COR-L47 (cell line): ENCODE data around the gene QKI.
A peak's percentile ranks its signal among the peaks of the same experiment; 100 is the strongest.

Experiments used
- DNase-seq: peaks from one replicate; lab custom pipeline; 2025; lab: John Stamatoyannopoulos, UW

The QKI gene

DNA sequence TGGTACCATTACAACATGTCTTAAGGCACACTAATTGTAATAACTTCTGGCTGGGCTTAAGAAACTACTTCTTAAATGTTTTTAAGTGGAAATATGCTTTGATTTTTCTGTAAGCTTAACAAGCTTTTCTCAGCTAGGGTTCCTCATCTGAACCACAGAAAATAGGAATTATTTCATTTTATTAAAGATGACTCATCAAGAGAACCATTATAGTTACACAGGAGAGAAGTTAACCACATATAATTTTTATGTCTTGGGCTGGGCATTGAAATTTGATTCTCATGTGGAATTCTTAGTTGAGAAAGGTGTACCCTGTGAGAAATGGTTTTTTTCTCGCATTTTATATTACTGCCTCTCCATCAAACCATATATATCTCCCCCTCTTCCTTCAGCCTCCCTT lies 75.1 kb downstream of the QKI start:
- DNase-seq, result no peak

DNA sequence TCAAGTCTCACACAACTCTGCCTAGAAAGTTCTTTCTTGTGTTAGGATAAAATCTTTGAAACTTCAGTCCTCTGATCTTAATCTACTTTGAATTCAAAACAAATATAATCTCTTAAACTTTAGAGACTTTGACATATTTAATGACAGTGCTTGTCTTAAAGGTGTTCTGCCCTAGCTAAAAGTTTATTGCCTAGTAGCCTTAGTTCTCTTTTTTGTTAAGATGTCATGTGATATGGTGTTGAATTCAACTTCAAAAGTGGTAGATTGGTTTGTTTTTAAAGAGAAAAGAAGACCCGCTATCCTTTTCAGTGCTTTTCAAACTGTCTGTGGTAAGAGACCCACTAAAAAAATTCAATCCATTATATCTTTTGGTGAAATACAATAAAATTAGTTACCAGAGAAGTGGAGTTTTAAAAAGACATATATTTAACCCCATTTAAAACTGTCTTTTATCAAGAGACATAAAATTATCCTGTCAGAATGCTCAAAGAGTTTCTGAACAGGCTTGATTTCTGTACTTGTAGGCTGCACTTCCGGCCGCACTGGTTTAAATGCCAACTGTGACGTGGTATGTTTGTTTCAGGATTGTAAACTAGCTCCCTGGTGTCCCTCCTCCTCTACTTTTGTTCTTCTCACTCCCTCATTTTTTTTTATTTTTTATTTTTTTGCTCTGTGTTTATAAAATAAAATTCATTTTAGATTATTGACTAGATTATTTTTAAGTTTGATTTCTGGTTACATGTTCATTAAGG lies 76.5 kb downstream of the QKI start:
- DNase-seq, result no peak

DNA sequence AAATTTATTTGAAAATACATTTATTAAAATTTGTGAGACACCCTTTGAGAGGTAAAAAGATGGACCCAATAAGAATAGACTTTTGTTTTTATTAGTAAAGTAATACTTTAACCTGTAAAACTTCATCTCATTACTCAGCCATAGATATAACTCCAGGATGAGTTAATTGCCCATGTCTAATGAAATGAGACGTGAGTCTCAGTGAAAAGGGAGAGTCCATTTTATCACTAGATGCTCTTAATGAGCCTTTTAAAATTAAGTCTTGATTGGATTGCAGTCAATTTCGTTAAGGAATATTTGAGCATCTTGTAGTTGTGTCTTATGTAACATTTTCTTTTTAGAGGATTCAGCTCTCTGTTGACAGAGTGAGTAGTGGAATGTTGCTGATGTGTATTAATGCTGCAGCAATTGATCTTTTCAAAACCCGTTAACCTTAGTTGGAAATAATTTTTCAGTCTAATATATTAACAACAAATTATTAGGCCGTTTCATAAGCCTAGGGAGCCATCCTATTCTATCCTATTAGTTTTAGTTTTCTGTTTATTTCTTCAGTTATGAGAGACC lies 77.3 kb downstream of the QKI start:
- no peak for DNase-seq

DNA sequence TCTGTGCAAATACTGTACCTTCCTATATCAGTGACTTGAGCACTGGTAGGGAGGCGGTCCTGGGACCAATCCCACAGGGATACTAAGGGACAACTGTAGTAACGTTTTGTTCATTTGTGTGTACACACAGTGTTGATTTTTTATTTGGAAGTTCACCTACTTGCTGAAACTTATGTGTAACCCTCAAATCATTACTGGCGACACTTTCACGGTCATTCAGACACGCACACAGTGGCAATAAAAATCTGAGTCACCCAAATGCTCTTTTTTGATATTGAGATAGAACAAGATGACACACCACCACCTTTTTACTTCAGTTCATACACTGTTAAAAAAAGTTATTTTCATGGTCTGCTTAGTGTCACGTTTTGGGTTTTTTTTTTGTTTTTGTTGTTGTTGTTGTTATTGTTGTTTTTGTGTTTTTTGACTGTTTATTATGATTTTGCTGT lies 79.8 kb downstream of the QKI start:
- DNase-seq, result no peak

DNA sequence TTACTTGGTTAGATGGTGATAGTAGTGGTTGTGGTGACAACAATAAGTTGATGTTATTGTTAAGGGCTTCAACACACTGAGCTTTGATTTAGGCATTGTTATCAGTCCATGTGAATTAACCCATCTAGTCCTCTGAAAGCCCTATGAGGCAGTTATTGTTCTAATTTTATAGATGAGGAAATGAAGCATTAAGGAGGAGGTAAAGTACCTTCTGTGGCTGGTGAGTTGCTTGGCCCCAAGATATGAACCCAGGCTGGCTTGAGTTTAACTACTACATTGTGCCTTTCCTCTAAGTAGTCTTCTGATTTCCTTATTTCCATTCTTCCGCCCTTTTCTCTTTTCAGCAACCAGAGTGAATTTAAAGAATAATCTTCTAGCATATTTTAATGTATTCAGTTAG lies 81.7 kb downstream of the QKI start:
- DNase-seq, result no peak

DNA sequence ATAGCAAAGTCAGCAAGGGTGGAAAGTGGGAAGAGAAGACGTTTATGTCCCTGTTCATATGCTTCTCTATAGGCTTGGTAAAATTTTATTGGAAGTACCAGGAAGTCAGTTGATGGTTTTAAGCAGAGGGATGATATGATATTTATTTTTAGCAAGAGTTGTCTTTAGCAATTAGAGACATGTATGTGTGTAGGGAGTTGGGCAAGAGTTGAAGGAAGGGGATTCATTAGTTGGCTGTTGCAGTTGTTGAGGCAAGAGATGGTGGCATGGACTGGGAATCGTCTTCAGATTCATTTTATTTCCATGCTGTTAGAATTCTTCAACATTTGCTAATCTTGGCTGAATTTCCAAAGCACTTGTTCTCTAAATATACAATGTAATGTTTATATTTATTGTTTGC lies 85.6 kb downstream of the QKI start:
- no peak for DNase-seq

DNA sequence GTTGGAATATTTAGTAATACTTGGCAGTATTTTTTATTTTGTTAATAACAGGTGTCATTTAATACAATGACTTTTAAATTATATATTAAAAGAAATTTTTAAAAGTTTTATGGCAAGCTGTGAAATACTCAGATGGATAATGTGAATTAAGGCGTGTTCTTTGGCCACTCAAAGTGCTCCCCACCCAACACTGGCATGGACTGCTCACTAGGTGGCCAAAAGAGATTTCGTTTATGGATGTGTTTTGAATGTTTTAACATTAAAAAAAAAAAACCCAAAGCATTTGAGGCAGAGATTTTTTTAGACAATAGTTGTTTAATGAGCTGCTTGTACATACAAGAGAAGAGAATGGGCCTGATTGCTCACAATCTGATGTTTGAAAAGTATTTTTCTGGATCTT lies 86.5 kb downstream of the QKI start:
- DNase-seq, result no peak

DNA sequence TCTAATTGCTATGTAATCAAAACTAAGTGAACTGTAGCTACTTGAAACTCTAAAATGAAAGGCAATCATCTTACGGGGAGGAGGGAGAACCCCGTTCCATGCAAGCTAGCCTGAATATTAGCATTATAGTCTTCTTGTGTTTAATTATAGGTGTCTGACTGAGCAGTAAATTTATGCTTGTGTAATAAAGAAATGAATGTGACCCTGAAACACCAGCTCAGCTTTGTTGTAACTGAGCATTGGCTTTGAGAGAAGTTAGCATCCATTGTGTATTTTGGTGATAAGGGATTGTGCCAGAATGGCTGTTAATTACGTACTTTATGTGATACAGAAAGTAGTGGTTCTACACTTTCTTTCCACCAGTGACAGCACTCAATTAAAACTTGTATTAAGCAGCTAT lies 86.9 kb downstream of the QKI start:
- peak; percentile 51 for DNase-seq

DNA sequence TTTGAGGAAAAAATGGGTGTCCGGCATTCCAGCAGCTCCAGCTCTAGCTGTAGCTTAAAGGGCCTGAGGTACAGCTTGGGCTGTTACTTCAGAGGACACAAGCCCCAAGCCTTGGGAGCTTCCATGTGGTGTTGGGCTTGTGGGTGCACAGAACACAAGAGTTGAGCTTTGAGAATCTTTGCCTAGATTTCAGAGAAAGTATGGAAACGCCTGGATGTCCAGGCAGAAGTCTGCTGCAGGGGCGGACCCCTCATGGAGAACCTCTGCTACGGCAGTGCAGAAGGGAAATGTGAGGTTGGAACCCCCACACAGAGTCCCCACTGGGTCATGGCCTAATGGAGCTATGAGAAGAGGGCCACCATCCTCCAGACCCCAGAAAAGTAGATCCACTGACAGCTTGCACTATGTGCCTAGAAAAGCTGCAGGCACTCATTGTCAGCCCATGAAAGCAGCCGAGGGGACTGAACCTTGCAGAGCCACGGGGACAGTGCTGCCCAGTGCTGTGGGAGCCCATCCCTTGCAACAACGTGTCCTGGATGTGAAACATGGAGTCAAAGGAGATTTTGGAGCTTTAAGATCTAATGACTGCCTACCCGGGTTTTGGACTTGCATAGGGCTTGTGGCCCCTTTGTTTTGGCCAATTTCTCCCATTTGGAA lies 90.6 kb downstream of the QKI start:
- no peak for DNase-seq

DNA sequence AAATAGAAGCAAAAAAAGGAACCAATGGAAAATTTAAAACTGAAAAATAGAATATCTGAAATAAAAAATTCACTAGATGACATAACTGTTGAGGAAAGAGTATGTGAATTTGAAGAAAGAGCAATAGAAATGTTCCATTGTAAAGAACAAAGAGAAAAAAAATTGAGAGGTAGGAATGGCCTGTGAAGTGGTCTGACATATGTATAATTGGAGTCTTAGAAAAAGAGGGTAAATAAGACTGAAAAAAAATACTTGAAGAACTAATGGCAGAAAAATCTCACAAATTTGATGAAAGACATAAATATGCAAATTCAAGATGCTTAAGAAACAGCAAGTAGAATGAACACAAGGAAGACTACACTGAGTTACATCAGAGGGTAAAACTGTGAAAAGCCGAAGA lies 93.4 kb downstream of the QKI start:
- no peak for DNase-seq

DNA sequence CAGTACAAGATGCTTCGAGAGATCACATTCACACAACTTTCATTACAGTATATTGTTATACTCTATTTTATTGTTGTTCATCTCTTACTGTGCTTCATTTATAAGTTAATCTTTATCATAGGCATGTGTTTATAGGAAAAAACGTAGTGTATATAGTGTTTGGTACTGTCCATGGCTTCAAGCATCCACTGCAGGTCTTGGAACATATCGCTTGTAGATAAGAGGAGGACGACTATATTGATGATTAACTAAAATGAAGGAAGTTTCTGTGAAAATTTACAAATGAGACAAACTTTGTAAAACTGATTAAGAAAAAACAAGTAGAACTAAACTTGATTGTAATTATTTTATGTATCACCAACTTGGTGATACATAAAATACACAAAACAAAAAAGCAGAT lies 98.5 kb downstream of the QKI start:
- DNase-seq, result no peak

DNA sequence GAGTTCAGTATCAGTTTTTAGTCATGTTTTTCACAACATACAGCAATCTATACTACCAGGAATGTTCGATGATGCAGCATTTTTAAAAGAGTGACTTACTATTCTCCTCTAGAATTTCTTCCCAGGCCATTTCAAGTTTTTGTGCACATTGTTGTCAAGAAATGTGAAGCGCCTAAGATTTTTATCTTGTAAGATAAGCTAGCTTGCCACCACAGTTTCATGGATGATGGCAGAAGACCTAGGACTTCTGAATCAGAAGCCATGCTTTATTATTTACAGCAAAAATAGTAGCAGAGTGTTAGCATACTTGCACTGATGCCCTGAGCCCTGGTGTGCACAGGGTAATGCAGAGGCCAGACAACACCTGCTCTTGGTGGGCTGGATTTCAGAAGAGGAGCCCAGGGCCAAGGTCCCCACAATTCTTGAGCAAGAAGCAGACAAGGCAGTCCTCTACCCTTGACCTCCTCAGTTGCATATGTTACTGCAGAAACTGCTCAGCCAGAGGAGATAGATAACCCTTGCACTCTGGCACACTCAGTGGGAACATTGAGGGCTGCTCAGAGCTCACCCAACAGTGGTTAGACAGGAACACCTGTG lies 99.2 kb downstream of the QKI start:
- DNase-seq, result no peak

DNA sequence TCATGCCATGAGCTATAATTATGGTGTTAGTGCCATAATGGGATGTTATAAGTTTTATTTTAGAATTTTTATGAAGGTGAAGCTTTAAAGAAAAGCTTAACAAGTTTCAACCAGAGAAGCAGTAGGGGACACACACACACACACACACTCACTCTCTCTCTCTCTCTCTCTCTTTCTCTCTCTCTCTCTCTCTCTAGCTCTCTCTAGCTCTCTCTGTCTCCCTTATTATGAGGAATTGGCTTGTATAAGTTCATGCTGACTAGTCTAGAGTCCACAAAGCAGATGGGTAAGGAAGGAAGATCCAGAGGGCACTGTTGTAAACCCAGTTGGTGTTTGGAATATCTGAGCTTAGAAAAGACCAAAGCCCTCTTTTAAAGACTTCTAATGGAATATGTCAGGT lies 102.4 kb downstream of the QKI start:
- DNase-seq, result no peak

DNA sequence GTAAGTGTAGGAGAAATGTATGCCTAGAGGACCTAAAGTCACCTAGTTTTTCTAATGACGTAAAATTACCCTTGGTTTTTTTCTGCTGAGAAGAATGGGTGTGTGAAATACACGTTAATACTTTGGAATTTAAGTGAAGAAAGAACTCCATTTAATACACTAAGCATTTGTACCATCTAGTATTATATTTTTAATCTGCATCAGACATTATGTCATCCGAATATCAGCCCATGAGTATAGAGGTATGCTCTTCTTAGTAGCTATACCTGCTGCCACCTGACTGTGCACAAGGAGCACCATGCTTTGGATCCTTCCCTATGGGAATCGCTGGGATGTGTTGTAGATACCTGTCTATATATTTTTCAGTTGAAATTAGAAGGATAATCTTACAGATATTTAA lies 106.4 kb downstream of the QKI start:
- DNase-seq, result no peak

DNA sequence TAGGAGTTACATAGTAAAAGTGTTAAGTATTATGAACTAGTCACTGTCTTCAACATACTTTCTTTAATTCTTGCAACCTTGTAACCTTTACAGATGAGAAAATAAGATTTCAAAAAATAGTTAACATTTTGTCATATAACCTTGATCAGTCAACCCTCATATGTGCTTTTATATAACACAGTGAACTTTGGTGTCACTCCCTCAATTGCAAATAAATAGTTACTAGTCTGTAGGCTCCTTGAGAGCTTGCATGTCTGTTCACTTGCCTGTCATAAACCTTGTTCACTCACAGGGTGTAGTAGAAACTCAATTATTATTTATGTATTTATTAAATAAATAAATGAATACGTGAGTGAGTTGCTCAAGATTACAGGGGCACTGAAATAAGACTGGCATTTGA lies 107.5 kb downstream of the QKI start:
- DNase-seq, result no peak

DNA sequence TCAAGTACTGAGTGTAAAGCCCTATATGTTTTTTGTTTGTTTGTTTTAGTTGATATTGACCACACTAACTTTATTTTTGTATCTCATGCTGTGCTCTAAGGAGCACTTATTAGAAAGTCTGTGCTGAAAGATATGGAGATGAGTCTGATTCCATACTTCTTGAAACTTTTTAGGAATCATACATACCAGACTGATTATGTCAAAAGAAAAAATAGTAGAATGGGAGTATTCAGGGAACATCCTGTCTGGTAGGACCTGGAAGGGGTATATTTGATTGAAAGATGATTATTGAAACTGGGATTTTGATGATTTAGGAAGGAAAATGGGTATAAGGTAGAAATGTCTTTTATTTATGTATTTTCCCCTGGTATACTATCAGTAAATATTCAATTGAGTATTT lies 111.4 kb downstream of the QKI start:
- DNase-seq, result no peak

DNA sequence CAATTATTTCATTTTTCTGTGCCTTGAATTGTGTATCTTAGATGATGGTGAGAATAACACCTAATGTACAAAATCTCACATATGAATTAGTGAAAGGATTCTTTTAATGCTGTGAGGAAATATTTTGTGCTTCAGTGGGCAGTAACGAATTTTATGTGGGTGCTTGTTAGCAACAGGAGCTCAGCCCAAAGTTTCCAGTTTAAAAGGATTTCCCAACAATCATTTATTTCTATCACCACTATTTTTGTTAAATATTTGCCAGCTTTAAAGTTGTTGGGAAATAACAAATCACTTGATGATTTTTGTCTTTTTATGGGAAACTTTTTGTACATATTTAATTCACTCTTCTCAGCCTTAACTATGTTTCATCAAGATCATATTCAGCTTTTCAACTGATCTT lies 111.8 kb downstream of the QKI start:
- no peak for DNase-seq

DNA sequence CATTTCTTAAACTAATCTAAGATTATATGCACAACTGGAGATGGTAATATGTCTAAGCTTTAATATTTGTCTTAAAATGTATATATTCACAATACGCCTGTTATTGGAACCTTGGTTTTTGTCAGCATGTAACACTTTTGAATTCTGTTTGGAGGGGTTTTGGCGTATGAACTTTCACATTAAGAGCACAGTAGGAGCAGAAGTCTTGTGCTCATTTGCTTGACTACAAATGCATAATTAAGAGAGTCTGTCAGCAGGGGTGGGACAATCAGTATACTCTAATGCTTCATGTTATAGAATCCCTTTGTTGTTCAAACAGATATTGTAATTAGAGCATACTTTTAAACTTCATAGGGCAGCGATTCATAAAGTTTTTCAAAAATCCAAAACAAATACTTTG lies 112.8 kb downstream of the QKI start:
- DNase-seq, result no peak

DNA sequence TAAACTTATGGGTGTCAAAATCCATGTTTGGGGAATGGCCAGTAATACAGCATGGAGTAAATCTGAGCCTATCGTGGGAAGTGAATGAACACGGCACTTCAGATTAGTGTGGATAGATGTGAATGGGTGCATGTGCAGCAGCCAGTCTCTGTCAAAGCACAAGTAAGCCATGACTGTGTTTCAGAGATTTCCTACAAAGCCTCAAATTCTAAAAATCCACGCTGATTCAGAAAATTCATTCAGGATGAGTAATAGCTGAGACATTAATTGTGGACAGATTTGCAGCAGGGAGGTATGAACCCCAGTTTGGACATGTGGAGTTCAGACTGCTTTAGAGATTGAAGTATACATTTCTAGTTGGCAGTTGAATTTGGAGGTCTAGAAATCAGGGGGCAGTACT lies 115.1 kb downstream of the QKI start:
- DNase-seq, result no peak

DNA sequence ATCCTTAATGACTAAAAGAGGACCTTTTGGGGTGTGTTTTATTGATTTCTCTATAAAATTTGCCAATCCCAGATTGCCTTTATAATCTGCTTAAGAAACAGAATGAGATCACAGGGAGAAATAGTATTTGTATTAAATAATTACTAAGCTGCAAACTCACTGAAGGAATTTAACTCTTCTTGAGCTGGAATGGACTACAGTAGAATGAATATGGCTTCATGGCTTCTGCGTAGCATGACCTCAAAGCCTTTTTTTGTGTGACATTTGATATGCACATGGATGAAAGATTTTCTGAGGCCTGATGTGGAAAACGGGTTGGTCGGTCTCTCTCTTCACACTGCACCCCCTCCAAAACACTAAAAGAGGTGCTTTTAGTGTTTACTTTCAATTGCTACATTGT lies 115.9 kb downstream of the QKI start:
- DNase-seq, result no peak

DNA sequence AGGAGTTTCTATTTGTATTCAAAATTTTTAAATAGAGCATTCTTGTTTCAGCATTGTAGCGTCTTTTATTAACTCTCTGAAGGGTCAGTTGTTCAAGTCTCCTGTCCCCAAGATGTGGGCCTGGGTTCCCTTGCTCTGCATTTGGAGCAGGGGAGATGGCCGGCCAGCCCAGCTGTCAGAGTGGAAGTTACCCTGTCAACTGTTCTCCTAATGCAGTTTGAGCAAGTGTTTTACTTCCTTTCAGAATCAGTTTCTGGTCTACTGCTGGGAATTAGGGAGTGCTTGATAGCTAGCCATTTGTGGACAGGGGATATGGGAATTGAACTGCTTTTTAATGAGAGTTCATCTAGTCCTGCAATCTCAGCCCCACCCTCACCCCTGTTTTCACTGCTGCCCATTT lies 116.6 kb downstream of the QKI start:
- DNase-seq, result no peak

DNA sequence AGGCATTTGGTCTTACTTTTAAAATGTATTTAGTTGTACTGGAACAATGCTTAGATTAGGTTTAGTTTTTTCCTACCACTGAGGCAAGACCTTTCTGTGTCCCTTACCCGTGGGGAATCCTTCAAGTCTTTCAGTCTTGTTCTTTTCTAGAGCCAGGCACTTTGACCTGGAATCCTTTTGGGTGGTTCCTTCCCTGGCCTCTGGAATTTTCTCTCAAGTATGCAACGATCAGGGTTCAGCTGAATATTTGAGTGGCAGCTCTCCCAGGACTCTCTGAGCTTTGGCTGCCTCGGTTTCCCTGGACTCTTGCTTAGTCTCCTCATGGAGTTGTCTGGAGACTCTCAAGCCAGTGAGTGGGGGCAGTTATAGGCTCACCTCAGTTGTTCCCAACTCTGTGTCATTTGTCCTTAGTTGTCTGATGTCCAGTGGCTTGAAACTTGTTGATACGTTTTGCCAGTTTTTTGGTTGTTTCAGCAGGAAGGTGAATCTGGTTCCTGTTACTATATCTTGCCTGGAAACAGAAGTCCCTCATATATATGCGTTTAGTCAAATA lies 118.1 kb downstream of the QKI start:
- no peak for DNase-seq

DNA sequence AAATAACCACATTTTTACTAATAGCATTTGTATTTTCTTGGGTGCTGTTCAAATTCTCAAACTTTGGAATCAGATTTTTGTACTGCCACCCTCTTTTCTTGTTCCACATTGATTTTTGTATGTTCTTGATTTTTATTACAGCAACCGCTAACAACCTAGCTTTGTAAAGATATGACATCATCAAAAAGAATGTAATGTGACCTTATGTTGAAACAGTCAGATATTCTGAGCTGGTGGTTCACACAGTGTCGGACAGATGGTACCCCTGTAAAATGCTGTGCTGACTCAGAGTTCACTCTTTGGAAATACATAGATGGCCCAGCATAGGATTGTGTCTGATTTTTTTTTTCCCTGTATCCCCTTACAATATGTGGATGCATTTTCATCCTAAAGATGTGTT lies 118.9 kb downstream of the QKI start:
- no peak for DNase-seq
